ENCODE results near the gene HNRNPU.

DNA sequence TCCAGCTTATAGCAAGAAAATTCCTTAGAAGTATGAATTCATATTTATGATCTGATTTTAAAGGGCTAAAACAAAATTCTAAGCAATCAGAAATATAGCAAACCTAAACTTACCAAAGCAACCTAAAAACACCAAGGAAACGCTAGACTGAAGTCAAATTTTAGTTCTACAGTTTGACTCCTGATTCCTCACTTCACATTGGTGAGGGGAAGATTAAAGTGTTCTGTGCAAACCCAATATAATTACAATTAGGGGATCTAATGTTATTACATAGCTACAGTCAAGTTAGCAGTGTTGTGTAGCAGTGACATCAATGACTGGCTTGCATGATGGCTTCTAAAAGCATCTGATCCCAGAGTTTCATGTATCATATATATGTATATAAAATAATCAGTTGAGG is 11.6 kb downstream of the HNRNPU start:
- TF ChIP-seq, protein P1, sequence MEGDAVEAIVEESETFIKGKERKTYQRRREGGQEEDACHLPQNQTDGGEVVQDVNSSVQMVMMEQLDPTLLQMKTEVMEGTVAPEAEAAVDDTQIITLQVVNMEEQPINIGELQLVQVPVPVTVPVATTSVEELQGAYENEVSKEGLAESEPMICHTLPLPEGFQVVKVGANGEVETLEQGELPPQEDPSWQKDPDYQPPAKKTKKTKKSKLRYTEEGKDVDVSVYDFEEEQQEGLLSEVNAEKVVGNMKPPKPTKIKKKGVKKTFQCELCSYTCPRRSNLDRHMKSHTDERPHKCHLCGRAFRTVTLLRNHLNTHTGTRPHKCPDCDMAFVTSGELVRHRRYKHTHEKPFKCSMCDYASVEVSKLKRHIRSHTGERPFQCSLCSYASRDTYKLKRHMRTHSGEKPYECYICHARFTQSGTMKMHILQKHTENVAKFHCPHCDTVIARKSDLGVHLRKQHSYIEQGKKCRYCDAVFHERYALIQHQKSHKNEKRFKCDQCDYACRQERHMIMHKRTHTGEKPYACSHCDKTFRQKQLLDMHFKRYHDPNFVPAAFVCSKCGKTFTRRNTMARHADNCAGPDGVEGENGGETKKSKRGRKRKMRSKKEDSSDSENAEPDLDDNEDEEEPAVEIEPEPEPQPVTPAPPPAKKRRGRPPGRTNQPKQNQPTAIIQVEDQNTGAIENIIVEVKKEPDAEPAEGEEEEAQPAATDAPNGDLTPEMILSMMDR (IDR thresholded peaks at IDR 0.05): no peak
- TF ChIP-seq POLR2A (IDR thresholded peaks at IDR 0.05): no peak
- TF ChIP-seq EP300 (IDR thresholded peaks at IDR 0.05): no peak
